Panc1 (cell line): ENCODE results near the gene NCAPD2. TPM values are rescaled to one million over a fixed set of nuclear protein-coding genes. Genes with fewer than 3 reads are reported as not detected.
"Not testable (repeated sequence)": the region's sequence is repeated elsewhere in the genome, so short reads cannot be mapped to it uniquely, and the experiment has no call there.

Source experiments
- ATAC-seq: fragments of 200-7000 bp; cut with Tn5 transposase; 2 replicates; pipeline ENCODE4 v1.9.1; 2020; ENCODE audit warnings: mild to moderate bottlenecking, moderate library complexity
- BruUV-seq: library from RNA; stranded (reverse); fragments of 400-500 nt; replicated peaks from 2 replicates; lab custom pipeline; 2021; lab: Mats Ljungman, UMichigan
- CTCF ChIA-PET: fragments of 300-600 bp; sonication (Branson Sonifier 250); formaldehyde crosslinking; loops from one replicate; lab custom pipeline; 2022; ENCODE audit warnings: antibody characterized with exemption; lab: Charles Lee
- POLR2A ChIA-PET: fragments of 300-600 bp; sonication (Branson Sonifier 250); formaldehyde crosslinking; loops from one replicate; lab custom pipeline; 2022; ENCODE audit warnings: antibody characterized with exemption; lab: Charles Lee
- DNase-seq: peaks from one replicate; pipeline ENCODE4 v3.0.0-alpha.2; 2010; ENCODE audit warnings: low read depth, low spot score
- H3K27ac ChIP-seq: 2 replicates; pipeline ENCODE4 v1.5.1; 2011; ENCODE audit warnings: mild to moderate bottlenecking, low read length, inconsistent platforms
- H3K27me3 ChIP-seq: fragments of 200-500 bp; sonication (Bioruptor generic); 2 replicates; pipeline ENCODE4 v1.6.0; 2014; ENCODE audit warnings: low read length, inconsistent platforms; ENCODE audit not compliant: control insufficient read depth, insufficient read depth
- H3K36me3 ChIP-seq: fragments of 200-500 bp; sonication (Bioruptor generic); 2 replicates; pipeline ENCODE4 v1.5.1; 2014; ENCODE audit warnings: inconsistent platforms, mild to moderate bottlenecking, low read length, moderate library complexity; ENCODE audit not compliant: control insufficient read depth, insufficient read depth
- H3K4me1 ChIP-seq: 2 replicates; pipeline ENCODE4 v1.5.1; 2011; ENCODE audit warnings: inconsistent platforms, mild to moderate bottlenecking, low read length, moderate library complexity; ENCODE audit not compliant: control insufficient read depth, insufficient read depth
- H3K4me3 ChIP-seq, 2 experiments: 2 replicates each; pipeline ENCODE4 v1.5.1; 2011 to 2012; ENCODE audit warnings: low read depth in 2 of 2, low read length in 2 of 2, mild to moderate bottlenecking in 2 of 2, inconsistent platforms in 1 of 2, moderate library complexity in 1 of 2
- H3K9me3 ChIP-seq: fragments of 200-500 bp; sonication (Bioruptor generic); 2 replicates; pipeline ENCODE4 v1.5.1; 2014; ENCODE audit warnings: low read depth, mild to moderate bottlenecking, inconsistent platforms, low read length, moderate library complexity; ENCODE audit not compliant: control insufficient read depth, insufficient read depth
- CTCF ChIP-seq: fragments of 450-650 bp; IDR thresholded peaks from 2 replicates; pipeline ENCODE4 v1.5.1; 2017; ENCODE audit warnings: mild to moderate bottlenecking
- POLR2AphosphoS5 ChIP-seq: IDR thresholded peaks from 2 replicates; pipeline ENCODE4 v1.6.1; 2012; ENCODE audit warnings: mild to moderate bottlenecking, low read depth, low read length, moderate library complexity
- REST ChIP-seq, 2 experiments: IDR thresholded peaks; 2 replicates each; pipeline ENCODE4 v1.6.1; 2011 to 2012; ENCODE audit warnings: low read depth in 2 of 2, control low read depth in 1 of 2, low read length in 1 of 2, mild to moderate bottlenecking in 1 of 2, moderate library complexity in 1 of 2; ENCODE audit not compliant: insufficient read depth in 1 of 2
- SIN3A ChIP-seq: IDR thresholded peaks from 2 replicates; pipeline ENCODE4 v1.6.1; 2012; ENCODE audit warnings: low read depth, mild to moderate bottlenecking, low read length, moderate library complexity, borderline replicate concordance; ENCODE audit not compliant: insufficient read depth
- TCF7L2 ChIP-seq: IDR thresholded peaks from 2 replicates; pipeline ENCODE4 v1.6.1; 2011; ENCODE audit warnings: mild to moderate bottlenecking, low read depth, low read length, inconsistent platforms
- in situ Hi-C: cut with HindIII; loops from 2 replicates; pipeline ENCODE4 v1.10.0; 2016; ENCODE audit warnings: low sequenced_read_pairs, low pct_unique_long_range_greater_than_20kb
- intact Hi-C: fragments of 100-400 bp; cut with micrococcal nuclease; formaldehyde crosslinking; loops from one replicate; pipeline ENCODE4 v1.10.0; 2022; ENCODE audit not compliant: unreplicated experiment
- total RNA-seq: library from RNA; stranded (reverse); gene quantifications from one replicate; pipeline ENCODE4 v1.2.1, GENCODE V29; 2021; ENCODE audit not compliant: unreplicated experiment

The NCAPD2 gene
- total RNA-seq, 1 experiment from 2014 or later = 80.3 TPM

GRCh38 chr12:6476489-6476888, 17.4 kb upstream of the NCAPD2 start:
- in situ Hi-C loops = no loop called here
- DNase-seq = no peak
- ATAC-seq = no peak
- ChIA-PET CTCF (no interaction called here), POLR2A (no interaction called here)
- no peaks in the 10 kb centered on the region for H3K9me3 ChIP-seq
- no peaks in the 10 kb centered on the region for H3K36me3 ChIP-seq
- no peaks in the 10 kb centered on the region for H3K4me1 ChIP-seq
- no peak for TF ChIP-seq TCF7L2
- TF ChIP-seq POLR2AphosphoS5 = no peak
- no peak for TF ChIP-seq SIN3A
- no peak for TF ChIP-seq REST (IDR thresholded peaks at IDR 0.05; ENCODE audit: insufficient read depth in 1 of 2, low read depth in 2 of 2, low read length in 1 of 2)
- no peak for TF ChIP-seq CTCF
- H3K4me3 ChIP-seq = no peak overlapping the region
- no TSS peak for BruUV-seq
- no peak overlapping the region for H3K27ac ChIP-seq
- intact Hi-C loops = no loop called here
- no peaks in the 10 kb centered on the region for H3K27me3 ChIP-seq

GRCh38 chr12:6477601-6478377, 16.1 kb upstream of the NCAPD2 start:
- H3K27ac ChIP-seq, H3K27me3 ChIP-seq, H3K9me3 ChIP-seq, intact Hi-C loops, ATAC-seq, DNase-seq, in situ Hi-C loops, POLR2A ChIA-PET, H3K4me3 ChIP-seq, H3K36me3 ChIP-seq, H3K4me1 ChIP-seq, BruUV-seq, CTCF ChIA-PET: not testable (repeated sequence)

GRCh38 chr12:6478416-6478815, 15.5 kb upstream of the NCAPD2 start:
- Histone ChIP-seq H3K4me1 (no peaks in the 10 kb centered on the region), H3K4me3 (no peak overlapping the region), H3K9me3 (no peaks in the 10 kb centered on the region), H3K27ac (no peak overlapping the region), H3K27me3 (no peaks in the 10 kb centered on the region), H3K36me3 (no peaks in the 10 kb centered on the region)
- ChIA-PET POLR2A (no interaction called here), CTCF (no interaction called here)
- no peak for ATAC-seq
- no peak for DNase-seq
- in situ Hi-C loops = no loop called here
- TF ChIP-seq REST (IDR thresholded peaks at IDR 0.05; ENCODE audit: insufficient read depth in 1 of 2, low read depth in 2 of 2, low read length in 1 of 2) = no peak
- TF ChIP-seq TCF7L2 = no peak
- no peak for TF ChIP-seq POLR2AphosphoS5
- TF ChIP-seq SIN3A = no peak
- no peak for TF ChIP-seq CTCF
- intact Hi-C loops = no loop called here
- BruUV-seq = no TSS peak
